ENCODE results near the gene SH3BP2. TPM values are rescaled to one million over a fixed set of nuclear protein-coding genes. Genes with fewer than 3 reads are reported as not detected.

Gene SH3BP2
- polyA plus RNA-seq, 1 of the 3 experiments (the other 2 are of a cell fraction): 25.2 TPM

DNA sequence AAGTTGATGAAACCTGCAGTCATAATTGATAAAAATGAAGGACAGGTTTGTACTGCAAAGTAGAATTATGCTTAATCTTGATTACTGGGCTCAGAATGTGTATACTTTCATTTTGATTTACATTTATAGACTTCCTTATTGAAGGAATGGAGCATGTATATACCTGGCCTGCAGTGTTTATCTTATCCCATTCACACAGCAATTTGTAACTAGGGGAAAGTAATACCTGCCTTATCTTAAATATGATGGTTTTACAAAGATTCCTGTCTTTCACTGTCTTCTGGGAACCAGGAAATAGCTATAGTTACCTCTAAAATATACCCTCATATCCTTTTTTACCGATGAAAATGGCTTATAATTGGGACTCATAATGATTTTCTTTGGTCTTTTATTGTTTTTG, 80.4 kb downstream of the SH3BP2 start (continued):
- TF ChIP-seq TEAD4 (IDR thresholded peaks at IDR 0.05; ENCODE audit: borderline replicate concordance, insufficient read depth) (no peak), GABPA (IDR thresholded peaks at IDR 0.05; ENCODE audit: low read depth) (no peak), MEF2A (IDR thresholded peaks at IDR 0.05; ENCODE audit: borderline replicate concordance, low read depth) (no peak), FOSL2 (IDR thresholded peaks at IDR 0.05; ENCODE audit: borderline replicate concordance, low read depth) (no peak), FOXJ3 (CRISPR knock-in tag; IDR thresholded peaks at IDR 0.05) (no peak), EP300 (IDR thresholded peaks at IDR 0.05; ENCODE audit: borderline replicate concordance in 1 of 2, low read depth in 1 of 2, low read length in 1 of 2) (no peak), EZH2phosphoT487 (IDR thresholded peaks at IDR 0.05; ENCODE audit: borderline replicate concordance, low read depth) (no peak)
- TF ChIP-seq, protein P1, sequence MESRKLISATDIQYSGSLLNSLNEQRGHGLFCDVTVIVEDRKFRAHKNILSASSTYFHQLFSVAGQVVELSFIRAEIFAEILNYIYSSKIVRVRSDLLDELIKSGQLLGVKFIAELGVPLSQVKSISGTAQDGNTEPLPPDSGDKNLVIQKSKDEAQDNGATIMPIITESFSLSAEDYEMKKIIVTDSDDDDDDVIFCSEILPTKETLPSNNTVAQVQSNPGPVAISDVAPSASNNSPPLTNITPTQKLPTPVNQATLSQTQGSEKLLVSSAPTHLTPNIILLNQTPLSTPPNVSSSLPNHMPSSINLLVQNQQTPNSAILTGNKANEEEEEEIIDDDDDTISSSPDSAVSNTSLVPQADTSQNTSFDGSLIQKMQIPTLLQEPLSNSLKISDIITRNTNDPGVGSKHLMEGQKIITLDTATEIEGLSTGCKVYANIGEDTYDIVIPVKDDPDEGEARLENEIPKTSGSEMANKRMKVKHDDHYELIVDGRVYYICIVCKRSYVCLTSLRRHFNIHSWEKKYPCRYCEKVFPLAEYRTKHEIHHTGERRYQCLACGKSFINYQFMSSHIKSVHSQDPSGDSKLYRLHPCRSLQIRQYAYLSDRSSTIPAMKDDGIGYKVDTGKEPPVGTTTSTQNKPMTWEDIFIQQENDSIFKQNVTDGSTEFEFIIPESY (IDR thresholded peaks at IDR 0.05; ENCODE audit: borderline replicate concordance, low read depth): no peak
- TF ChIP-seq, protein P2, sequence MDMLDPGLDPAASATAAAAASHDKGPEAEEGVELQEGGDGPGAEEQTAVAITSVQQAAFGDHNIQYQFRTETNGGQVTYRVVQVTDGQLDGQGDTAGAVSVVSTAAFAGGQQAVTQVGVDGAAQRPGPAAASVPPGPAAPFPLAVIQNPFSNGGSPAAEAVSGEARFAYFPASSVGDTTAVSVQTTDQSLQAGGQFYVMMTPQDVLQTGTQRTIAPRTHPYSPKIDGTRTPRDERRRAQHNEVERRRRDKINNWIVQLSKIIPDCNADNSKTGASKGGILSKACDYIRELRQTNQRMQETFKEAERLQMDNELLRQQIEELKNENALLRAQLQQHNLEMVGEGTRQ (IDR thresholded peaks at IDR 0.05; ENCODE audit: borderline replicate concordance, low read depth, low read length): no peak

DNA sequence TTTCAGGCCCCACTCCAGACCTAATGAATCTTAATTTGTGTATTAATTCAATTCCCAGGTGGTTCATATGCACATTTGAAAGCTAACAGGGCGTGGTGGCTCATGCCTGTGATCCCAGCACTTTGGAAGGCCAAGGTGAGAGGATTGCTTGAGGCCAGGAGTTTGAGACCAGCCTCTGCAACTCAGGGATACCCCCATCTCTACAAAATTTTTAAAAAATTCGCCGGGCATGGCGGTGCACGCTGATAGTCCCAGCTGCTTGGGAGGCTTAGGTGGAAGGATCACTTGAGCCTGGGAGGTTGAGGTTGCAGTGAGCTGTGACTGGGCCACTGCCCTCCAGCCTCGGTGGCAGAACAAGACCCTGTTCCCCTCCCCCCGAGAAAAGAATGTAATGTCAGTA, 82.0 kb downstream of the SH3BP2 start:
- CTCF ChIA-PET: no interaction called here
- Histone ChIP-seq H3K4me1 (ENCODE audit: control insufficient read depth in 1 of 2, insufficient read depth in 2 of 2, low read depth in 1 of 2, low read length in 1 of 2) (peaks cover 6 to 15% of the 10 kb centered on the region in 2 experiments; a peak in 3 of 4 replicates), H3K9ac (no peak overlapping the region), H2AFZ (ENCODE audit: low read depth) (no peak overlapping the region), H3K27ac (ENCODE audit: low read depth in 2 of 2, low read length in 1 of 2) (no peak overlapping the region), H3F3A (replicated peaks; ENCODE audit: insufficient read depth) (peaks cover 3% of the 10 kb centered on the region), H3K9me3 (no peaks in the 10 kb centered on the region), H3K9me2 (no peaks in the 10 kb centered on the region), H4K20me1 (ENCODE audit: insufficient read depth) (peaks cover 71% of the 10 kb centered on the region), H3K27me3 (ENCODE audit: insufficient read depth) (no peaks in the 10 kb centered on the region), H3K4me3 (ENCODE audit: low read depth in 2 of 2, low read length in 1 of 2) (no peak overlapping the region), H3K36me3 (replicated peaks in 1 of 2; ENCODE audit: control insufficient read depth in 1 of 2, insufficient read depth in 2 of 2, low read length in 1 of 2) (peaks cover 5 to 17% of the 10 kb centered on the region in 2 experiments), H3K79me2 (ENCODE audit: insufficient read depth) (peaks cover 100% of the 10 kb centered on the region), H3K4me2 (no peak overlapping the region)
- no peak for DNase-seq
- POLR2A ChIA-PET: no interaction called here
- 96% methylated on average over 7 of the region's 7 CpGs for WGBS (ENCODE audit: low lambda C conversion rate)
- TF ChIP-seq, protein P3, sequence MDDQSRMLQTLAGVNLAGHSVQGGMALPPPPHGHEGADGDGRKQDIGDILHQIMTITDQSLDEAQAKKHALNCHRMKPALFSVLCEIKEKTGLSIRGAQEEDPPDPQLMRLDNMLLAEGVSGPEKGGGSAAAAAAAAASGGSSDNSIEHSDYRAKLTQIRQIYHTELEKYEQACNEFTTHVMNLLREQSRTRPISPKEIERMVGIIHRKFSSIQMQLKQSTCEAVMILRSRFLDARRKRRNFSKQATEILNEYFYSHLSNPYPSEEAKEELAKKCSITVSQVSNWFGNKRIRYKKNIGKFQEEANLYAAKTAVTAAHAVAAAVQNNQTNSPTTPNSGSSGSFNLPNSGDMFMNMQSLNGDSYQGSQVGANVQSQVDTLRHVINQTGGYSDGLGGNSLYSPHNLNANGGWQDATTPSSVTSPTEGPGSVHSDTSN (IDR thresholded peaks at IDR 0.05): no peak

DNA sequence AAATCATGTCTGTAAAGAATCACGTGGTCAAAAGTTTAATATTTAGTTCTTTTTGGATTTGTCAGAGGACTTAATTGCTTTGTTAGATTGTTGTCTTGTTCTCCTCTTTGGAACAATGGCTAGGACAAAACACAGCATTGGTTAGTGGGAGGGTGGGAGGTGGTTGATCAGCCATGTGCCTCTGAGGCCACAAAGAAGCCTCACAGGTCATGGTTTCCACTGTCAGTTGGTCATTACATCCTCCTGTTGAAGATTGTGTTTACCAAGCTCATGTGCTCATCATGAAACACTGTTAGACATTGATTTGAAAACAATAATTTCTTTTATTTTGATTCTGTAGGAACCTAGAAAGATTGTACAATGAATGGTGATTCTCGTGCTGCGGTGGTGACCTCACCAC, 82.7 kb downstream of the SH3BP2 start:
- CTCF ChIA-PET: interaction anchor here (1.0 kb wide), 1 partner anchor 11 kb away, joined by 3 read pairs; no protein-coding TSS in a partner anchor
- no peaks in the 10 kb centered on the region for H3K9me2 ChIP-seq
- H2AFZ ChIP-seq (ENCODE audit: low read depth): no peak overlapping the region
- H3K4me1 ChIP-seq (ENCODE audit: control insufficient read depth in 1 of 2, insufficient read depth in 2 of 2, low read depth in 1 of 2, low read length in 1 of 2): peaks cover 6 to 15% of the 10 kb centered on the region in 2 experiments; a peak in 3 of 4 replicates
- H3K36me3 ChIP-seq (replicated peaks in 1 of 2; ENCODE audit: control insufficient read depth in 1 of 2, insufficient read depth in 2 of 2, low read length in 1 of 2): peaks cover 5 to 18% of the 10 kb centered on the region in 2 experiments
- peaks cover 96% of the 10 kb centered on the region for H3K79me2 ChIP-seq (ENCODE audit: insufficient read depth)
- H3K27ac ChIP-seq (ENCODE audit: low read depth in 2 of 2, low read length in 1 of 2): no peak overlapping the region
- WGBS (ENCODE audit: low lambda C conversion rate): 87% methylated on average over 3 of the region's 3 CpGs
- no peak overlapping the region for H3K9ac ChIP-seq
- no peak overlapping the region for H3K4me3 ChIP-seq (ENCODE audit: low read depth in 2 of 2, low read length in 1 of 2)
- TF ChIP-seq, protein P4, sequence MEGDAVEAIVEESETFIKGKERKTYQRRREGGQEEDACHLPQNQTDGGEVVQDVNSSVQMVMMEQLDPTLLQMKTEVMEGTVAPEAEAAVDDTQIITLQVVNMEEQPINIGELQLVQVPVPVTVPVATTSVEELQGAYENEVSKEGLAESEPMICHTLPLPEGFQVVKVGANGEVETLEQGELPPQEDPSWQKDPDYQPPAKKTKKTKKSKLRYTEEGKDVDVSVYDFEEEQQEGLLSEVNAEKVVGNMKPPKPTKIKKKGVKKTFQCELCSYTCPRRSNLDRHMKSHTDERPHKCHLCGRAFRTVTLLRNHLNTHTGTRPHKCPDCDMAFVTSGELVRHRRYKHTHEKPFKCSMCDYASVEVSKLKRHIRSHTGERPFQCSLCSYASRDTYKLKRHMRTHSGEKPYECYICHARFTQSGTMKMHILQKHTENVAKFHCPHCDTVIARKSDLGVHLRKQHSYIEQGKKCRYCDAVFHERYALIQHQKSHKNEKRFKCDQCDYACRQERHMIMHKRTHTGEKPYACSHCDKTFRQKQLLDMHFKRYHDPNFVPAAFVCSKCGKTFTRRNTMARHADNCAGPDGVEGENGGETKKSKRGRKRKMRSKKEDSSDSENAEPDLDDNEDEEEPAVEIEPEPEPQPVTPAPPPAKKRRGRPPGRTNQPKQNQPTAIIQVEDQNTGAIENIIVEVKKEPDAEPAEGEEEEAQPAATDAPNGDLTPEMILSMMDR (IDR thresholded peaks at IDR 0.05): no peak
- TF ChIP-seq TAF1 (IDR thresholded peaks at IDR 0.05; ENCODE audit: borderline replicate concordance, low read depth, low read length) (no peak), EP300 (IDR thresholded peaks at IDR 0.05; ENCODE audit: borderline replicate concordance in 1 of 2, low read depth in 1 of 2, low read length in 1 of 2) (no peak)
- DNase-seq: no peak
- no peaks in the 10 kb centered on the region for H3K9me3 ChIP-seq
- no peaks in the 10 kb centered on the region for H3K27me3 ChIP-seq (ENCODE audit: insufficient read depth)
- peaks cover 6% of the 10 kb centered on the region for H3F3A ChIP-seq (replicated peaks; ENCODE audit: insufficient read depth)
- peaks cover 64% of the 10 kb centered on the region for H4K20me1 ChIP-seq (ENCODE audit: insufficient read depth)
- H3K4me2 ChIP-seq: no peak overlapping the region
- POLR2A ChIA-PET: no interaction called here

All from SK-N-SH (cell line).